Smooth muscle cell of the pulmonary artery (primary cell): ENCODE data around the gene TPRG1. TPM values are rescaled to one million over a fixed set of nuclear protein-coding genes. Genes with fewer than 3 reads are reported as not detected.

ENCODE experiments used
- total RNA-seq: library from RNA; depleted of rRNA; stranded (reverse); fragments of >200 nt; gene quantifications from 2 replicates; pipeline ENCODE4 v1.2.3, GENCODE V29; 2014

Gene TPRG1
- 0.40 and 0.52 TPM in 2 replicates for total RNA-seq

GRCh38 chr3:189171707-189172106 is at the start of gene TPRG1:
TSS of gene TPRG1 (plus strand) at chr3:189171971. CDS start at chr3:189207385, 35,414 bp downstream.

